ENCODE data around the gene RSU1.

- no peak for TF ChIP-seq POLR2A (IDR thresholded peaks at IDR 0.05; ENCODE audit: low read depth, low read length)
- no peak for TF ChIP-seq POLR2AphosphoS5 (IDR thresholded peaks at IDR 0.05; ENCODE audit: low read depth, low read length)
- no peak for TF ChIP-seq TAF1 (IDR thresholded peaks at IDR 0.05; ENCODE audit: low read depth, low read length)
- no peak for TF ChIP-seq SPI1 (IDR thresholded peaks at IDR 0.05; ENCODE audit: low read depth, low read length)
These were observed 39.5 kb downstream of the RSU1 start for GRCh38 chr10:16777473-16778370.

All from GM12891 (cell line).